Measurements from ENCODE around the gene ABRACL.

ABRACL gene

GRCh38 chr6:139079018-139079417, 50.5 kb downstream of the ABRACL start:
- no peak for TF ChIP-seq CTCF (conservative IDR thresholded peaks at IDR 0.05; ENCODE audit: low read depth, low read length)
- DNase-seq (ENCODE audit: low read depth), result no peak

DNA sequence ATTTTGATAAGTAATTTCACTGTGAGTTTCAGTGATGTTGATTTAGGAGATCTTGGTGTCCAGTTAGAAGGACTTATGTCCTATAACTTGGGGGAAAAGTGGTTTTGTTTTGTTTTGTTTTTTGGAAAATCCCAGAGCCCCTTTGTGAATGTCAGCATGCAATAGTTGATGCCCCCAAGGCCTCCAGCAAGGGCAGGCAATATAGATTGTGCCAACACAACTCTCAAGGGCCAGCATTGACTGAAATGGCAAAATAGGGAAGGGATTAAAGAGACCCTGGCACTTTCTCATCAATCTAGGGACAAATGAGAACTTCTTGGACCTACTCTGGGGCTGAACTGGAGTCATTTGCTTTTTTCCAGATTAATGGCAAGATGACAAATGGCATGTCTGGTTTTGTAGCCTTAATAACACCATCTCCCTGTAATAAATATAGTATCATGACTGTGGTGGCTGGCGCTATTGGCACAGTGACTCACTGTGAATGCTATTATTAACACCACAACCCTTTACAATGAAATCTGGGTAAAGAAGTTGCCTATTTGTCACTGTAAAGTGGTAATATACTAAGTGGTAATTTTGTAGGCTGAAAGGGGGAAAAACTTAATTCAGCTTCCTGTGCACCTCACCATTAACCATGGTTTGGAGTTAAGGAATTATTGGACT, 51.8 kb downstream of the ABRACL start:
- DNase-seq (ENCODE audit: low read depth), result peak; percentile 19
- no peak for TF ChIP-seq CTCF (conservative IDR thresholded peaks at IDR 0.05; ENCODE audit: low read depth, low read length)

More at GRCh38 chr6:139079018-139079417, 50.5 kb downstream of the ABRACL start:
- H3K4me3 ChIP-seq (ENCODE audit: low read length), result no peak overlapping the region

GRCh38 chr6:139081471-139081870, 52.9 kb downstream of the ABRACL start:
- H3K4me3 ChIP-seq (ENCODE audit: low read length), result no peak overlapping the region
- TF ChIP-seq CTCF (conservative IDR thresholded peaks at IDR 0.05; ENCODE audit: low read depth, low read length), result no peak
- DNase-seq (ENCODE audit: low read depth), result no peak

More for the DNA sequence above, 51.8 kb downstream of the ABRACL start:
- no peak overlapping the region for H3K4me3 ChIP-seq (ENCODE audit: low read length)

DNA sequence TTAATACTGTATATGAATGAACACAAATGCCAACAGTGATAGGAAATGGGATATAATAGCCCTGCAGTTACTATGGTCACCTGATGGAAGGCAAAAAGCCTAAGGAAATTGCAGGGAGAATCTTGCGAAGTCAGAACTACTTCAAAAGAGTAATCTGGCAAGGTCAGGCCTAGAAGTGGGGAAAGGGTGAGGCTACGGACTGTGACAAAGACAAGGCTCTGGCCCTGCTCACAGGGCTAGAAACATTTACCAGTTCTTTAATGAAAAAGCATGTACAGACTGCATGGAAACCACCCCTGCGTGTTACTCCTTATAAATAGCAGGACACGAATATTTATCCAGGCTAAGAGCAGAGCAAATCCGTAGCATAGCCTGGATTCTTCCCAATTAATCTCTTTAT, 53.8 kb downstream of the ABRACL start:
- TF ChIP-seq CTCF (conservative IDR thresholded peaks at IDR 0.05; ENCODE audit: low read depth, low read length), result no peak
- no peak overlapping the region for H3K4me3 ChIP-seq (ENCODE audit: low read length)
- DNase-seq (ENCODE audit: low read depth), result no peak

GRCh38 chr6:139091826-139092225, 63.3 kb downstream of the ABRACL start:
- no peak for DNase-seq (ENCODE audit: low read depth)
- no peak for TF ChIP-seq CTCF (conservative IDR thresholded peaks at IDR 0.05; ENCODE audit: low read depth, low read length)

More at GRCh38 chr6:139091826-139092225, 63.3 kb downstream of the ABRACL start:
- H3K4me3 ChIP-seq (ENCODE audit: low read length), result no peak overlapping the region

Measured in retinal pigment epithelial cell (primary cell).